Measurements from ENCODE around the gene APMAP. TPM values are rescaled to one million over a fixed set of nuclear protein-coding genes. Genes with fewer than 3 reads are reported as not detected.

The APMAP gene
- polyA plus RNA-seq, 1 of the 3 experiments (the other 2 are of a cell fraction) = 107 TPM

DNA sequence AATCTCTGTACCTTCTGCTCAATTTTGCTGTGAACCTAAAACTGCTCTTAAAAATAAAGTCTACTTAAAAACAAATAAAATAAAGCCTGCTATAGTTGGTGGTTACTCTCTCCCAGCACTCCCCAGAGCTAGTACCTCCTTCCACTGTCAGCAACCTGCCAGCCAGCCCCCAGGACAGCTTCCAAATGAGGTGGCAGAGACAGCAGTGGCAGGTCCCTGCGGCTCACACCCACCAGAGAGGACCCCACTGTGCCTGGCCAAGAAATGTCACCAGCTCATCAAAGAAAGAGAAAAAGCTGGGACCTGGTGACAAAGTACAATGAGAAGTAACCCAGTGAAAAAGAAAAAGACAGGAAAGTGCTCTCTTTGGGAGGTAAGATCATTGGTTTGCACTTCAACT is 15.2 kb downstream of the APMAP start:
- TF ChIP-seq, protein P1, sequence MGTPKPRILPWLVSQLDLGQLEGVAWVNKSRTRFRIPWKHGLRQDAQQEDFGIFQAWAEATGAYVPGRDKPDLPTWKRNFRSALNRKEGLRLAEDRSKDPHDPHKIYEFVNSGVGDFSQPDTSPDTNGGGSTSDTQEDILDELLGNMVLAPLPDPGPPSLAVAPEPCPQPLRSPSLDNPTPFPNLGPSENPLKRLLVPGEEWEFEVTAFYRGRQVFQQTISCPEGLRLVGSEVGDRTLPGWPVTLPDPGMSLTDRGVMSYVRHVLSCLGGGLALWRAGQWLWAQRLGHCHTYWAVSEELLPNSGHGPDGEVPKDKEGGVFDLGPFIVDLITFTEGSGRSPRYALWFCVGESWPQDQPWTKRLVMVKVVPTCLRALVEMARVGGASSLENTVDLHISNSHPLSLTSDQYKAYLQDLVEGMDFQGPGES (IDR thresholded peaks at IDR 0.05; ENCODE audit: low read depth, low read length) = no peak
- TF ChIP-seq RAD21 (IDR thresholded peaks at IDR 0.05; ENCODE audit: low read length) (no peak), SIN3A (IDR thresholded peaks at IDR 0.05; ENCODE audit: borderline replicate concordance, low read depth, low read length) (no peak), TAF1 (IDR thresholded peaks at IDR 0.05; ENCODE audit: borderline replicate concordance, low read depth, low read length) (no peak), CHD2 (IDR thresholded peaks at IDR 0.05; ENCODE audit: low read length, partially characterized antibody) (no peak), TCF12 (IDR thresholded peaks at IDR 0.05) (no peak), ELF1 (IDR thresholded peaks at IDR 0.05) (no peak), GABPA (IDR thresholded peaks at IDR 0.05; ENCODE audit: low read depth) (no peak), RCOR1 (IDR thresholded peaks at IDR 0.05; ENCODE audit: low read length) (no peak), YY1 (IDR thresholded peaks at IDR 0.05; ENCODE audit: low read depth) (no peak), FOXJ3 (CRISPR knock-in tag; IDR thresholded peaks at IDR 0.05) (no peak), POLR2AphosphoS5 (IDR thresholded peaks at IDR 0.05; ENCODE audit: low read depth, low read length) (no peak)
- TF ChIP-seq, protein P2, sequence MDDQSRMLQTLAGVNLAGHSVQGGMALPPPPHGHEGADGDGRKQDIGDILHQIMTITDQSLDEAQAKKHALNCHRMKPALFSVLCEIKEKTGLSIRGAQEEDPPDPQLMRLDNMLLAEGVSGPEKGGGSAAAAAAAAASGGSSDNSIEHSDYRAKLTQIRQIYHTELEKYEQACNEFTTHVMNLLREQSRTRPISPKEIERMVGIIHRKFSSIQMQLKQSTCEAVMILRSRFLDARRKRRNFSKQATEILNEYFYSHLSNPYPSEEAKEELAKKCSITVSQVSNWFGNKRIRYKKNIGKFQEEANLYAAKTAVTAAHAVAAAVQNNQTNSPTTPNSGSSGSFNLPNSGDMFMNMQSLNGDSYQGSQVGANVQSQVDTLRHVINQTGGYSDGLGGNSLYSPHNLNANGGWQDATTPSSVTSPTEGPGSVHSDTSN (IDR thresholded peaks at IDR 0.05) = no peak
- TF ChIP-seq, protein P3, sequence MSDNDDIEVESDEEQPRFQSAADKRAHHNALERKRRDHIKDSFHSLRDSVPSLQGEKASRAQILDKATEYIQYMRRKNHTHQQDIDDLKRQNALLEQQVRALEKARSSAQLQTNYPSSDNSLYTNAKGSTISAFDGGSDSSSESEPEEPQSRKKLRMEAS (IDR thresholded peaks at IDR 0.05; ENCODE audit: low read depth) = no peak
- Histone ChIP-seq H3K9me2 (no peaks in the 10 kb centered on the region), H3K4me1 (ENCODE audit: control insufficient read depth in 1 of 2, insufficient read depth in 2 of 2, low read depth in 1 of 2, low read length in 1 of 2) (no peaks in the 10 kb centered on the region), H3K9ac (no peak overlapping the region), H4K20me1 (ENCODE audit: insufficient read depth) (no peaks in the 10 kb centered on the region), H3F3A (replicated peaks; ENCODE audit: insufficient read depth) (no peaks in the 10 kb centered on the region), H3K79me2 (ENCODE audit: insufficient read depth) (peaks cover 8% of the 10 kb centered on the region; the same call in 1 of the 2 replicates), H3K36me3 (replicated peaks in 1 of 2; ENCODE audit: control insufficient read depth in 1 of 2, insufficient read depth in 2 of 2, low read length in 1 of 2) (peaks cover 40 to 51% of the 10 kb centered on the region in 2 experiments), H2AFZ (ENCODE audit: low read depth) (no peak overlapping the region), H3K27ac (ENCODE audit: low read depth in 2 of 2, low read length in 1 of 2) (no peak overlapping the region), H3K9me3 (peaks cover 14% of the 10 kb centered on the region; the same call in 1 of the 2 replicates), H3K27me3 (ENCODE audit: insufficient read depth) (no peaks in the 10 kb centered on the region), H3K4me3 (ENCODE audit: low read depth in 2 of 2, low read length in 1 of 2) (no peak overlapping the region), H3K4me2 (no peak overlapping the region)
- 88% methylated on average over 1 of the region's 1 CpG for WGBS (ENCODE audit: low lambda C conversion rate)
- no peak for DNase-seq
- POLR2A ChIA-PET = no interaction called here
- CTCF ChIA-PET = no interaction called here

DNA sequence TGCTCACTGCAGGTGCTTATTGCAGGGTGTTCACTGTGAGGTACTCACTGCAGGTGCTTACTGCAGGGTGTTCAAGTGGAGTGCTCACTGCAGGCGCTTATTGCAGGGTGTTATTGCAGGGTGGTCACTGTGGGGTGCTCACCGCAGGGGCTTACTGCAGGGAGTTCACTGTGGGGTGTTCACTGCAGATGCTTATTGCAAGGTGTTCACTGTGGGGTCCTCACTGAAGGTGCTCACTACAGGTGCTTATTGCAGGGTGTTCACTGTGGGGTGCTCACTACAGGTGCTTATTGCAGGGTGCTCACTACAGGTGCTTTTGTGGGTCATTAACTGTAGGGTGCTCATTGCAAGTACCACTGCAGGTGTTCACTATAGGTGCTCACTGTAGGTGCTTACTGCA is 20.2 kb downstream of the APMAP start:
- H3K27me3 ChIP-seq (ENCODE audit: insufficient read depth) = no peaks in the 10 kb centered on the region
- no peak overlapping the region for H3K9ac ChIP-seq
- H2AFZ ChIP-seq (ENCODE audit: low read depth) = no peak overlapping the region
- H3K36me3 ChIP-seq (replicated peaks in 1 of 2; ENCODE audit: control insufficient read depth in 1 of 2, insufficient read depth in 2 of 2, low read length in 1 of 2) = peaks cover 28 to 64% of the 10 kb centered on the region in 2 experiments
- no peaks in the 10 kb centered on the region for H3K9me2 ChIP-seq
- no peak overlapping the region for H3K4me2 ChIP-seq
- no peak overlapping the region for H3K4me3 ChIP-seq (ENCODE audit: low read depth in 2 of 2, low read length in 1 of 2)
- H3F3A ChIP-seq (replicated peaks; ENCODE audit: insufficient read depth) = no peaks in the 10 kb centered on the region
- no peak for DNase-seq
- WGBS (ENCODE audit: low lambda C conversion rate) = 100% methylated on average over 2 of the region's 2 CpGs
- peaks cover 14% of the 10 kb centered on the region; the same call in 1 of the 2 replicates for H3K9me3 ChIP-seq
- H4K20me1 ChIP-seq (ENCODE audit: insufficient read depth) = no peaks in the 10 kb centered on the region
- ChIA-PET POLR2A (no interaction called here), CTCF (no interaction called here)
- H3K27ac ChIP-seq (ENCODE audit: low read depth in 2 of 2, low read length in 1 of 2) = no peak overlapping the region
- no peaks in the 10 kb centered on the region; the same call in 1 of the 2 replicates for H3K79me2 ChIP-seq (ENCODE audit: insufficient read depth)
- H3K4me1 ChIP-seq (ENCODE audit: control insufficient read depth in 1 of 2, insufficient read depth in 2 of 2, low read depth in 1 of 2, low read length in 1 of 2) = no peaks in the 10 kb centered on the region
- TF ChIP-seq RCOR1 (IDR thresholded peaks at IDR 0.05; ENCODE audit: low read length) (no peak), TEAD4 (IDR thresholded peaks at IDR 0.05; ENCODE audit: borderline replicate concordance, insufficient read depth) (no peak), ELF1 (IDR thresholded peaks at IDR 0.05) (no peak), FOSL2 (IDR thresholded peaks at IDR 0.05; ENCODE audit: borderline replicate concordance, low read depth) (no peak), YY1 (IDR thresholded peaks at IDR 0.05; ENCODE audit: low read depth) (no peak), SMC3 (IDR thresholded peaks at IDR 0.05; ENCODE audit: low read depth, low read length) (no peak), POLR2AphosphoS5 (IDR thresholded peaks at IDR 0.05; ENCODE audit: low read depth, low read length) (no peak), NRF1 (IDR thresholded peaks at IDR 0.05; ENCODE audit: low read depth, low read length) (no peak), TAF1 (IDR thresholded peaks at IDR 0.05; ENCODE audit: borderline replicate concordance, low read depth, low read length) (no peak), SIN3A (IDR thresholded peaks at IDR 0.05; ENCODE audit: borderline replicate concordance, low read depth, low read length) (no peak)
- TF ChIP-seq, protein P1 (IDR thresholded peaks at IDR 0.05; ENCODE audit: low read depth, low read length) = no peak
- TF ChIP-seq, protein P4, sequence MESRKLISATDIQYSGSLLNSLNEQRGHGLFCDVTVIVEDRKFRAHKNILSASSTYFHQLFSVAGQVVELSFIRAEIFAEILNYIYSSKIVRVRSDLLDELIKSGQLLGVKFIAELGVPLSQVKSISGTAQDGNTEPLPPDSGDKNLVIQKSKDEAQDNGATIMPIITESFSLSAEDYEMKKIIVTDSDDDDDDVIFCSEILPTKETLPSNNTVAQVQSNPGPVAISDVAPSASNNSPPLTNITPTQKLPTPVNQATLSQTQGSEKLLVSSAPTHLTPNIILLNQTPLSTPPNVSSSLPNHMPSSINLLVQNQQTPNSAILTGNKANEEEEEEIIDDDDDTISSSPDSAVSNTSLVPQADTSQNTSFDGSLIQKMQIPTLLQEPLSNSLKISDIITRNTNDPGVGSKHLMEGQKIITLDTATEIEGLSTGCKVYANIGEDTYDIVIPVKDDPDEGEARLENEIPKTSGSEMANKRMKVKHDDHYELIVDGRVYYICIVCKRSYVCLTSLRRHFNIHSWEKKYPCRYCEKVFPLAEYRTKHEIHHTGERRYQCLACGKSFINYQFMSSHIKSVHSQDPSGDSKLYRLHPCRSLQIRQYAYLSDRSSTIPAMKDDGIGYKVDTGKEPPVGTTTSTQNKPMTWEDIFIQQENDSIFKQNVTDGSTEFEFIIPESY (IDR thresholded peaks at IDR 0.05; ENCODE audit: borderline replicate concordance, low read depth) = no peak
